ENCODE data around the gene CHMP5.
"Not testable (repeated sequence)": the region's sequence is repeated elsewhere in the genome, so short reads cannot be mapped to it uniquely, and the experiment has no call there.

Gene CHMP5

GRCh38 chr9:33285502-33285901, 20.7 kb downstream of the CHMP5 start:
- DNase-seq: no peak

GRCh38 chr9:33287087-33287490, 22.2 kb downstream of the CHMP5 start:
- peak; percentile 7 for DNase-seq

- DNase-seq: no peak
Observed at GRCh38 chr9:33288235-33288634, 23.4 kb downstream of the CHMP5 start.

- DNase-seq: no peak
Observed at GRCh38 chr9:33288828-33289483, 24.1 kb downstream of the CHMP5 start.

GRCh38 chr9:33289496-33289895, 24.6 kb downstream of the CHMP5 start:
- no peak for DNase-seq

GRCh38 chr9:33289936-33290246, 25.0 kb downstream of the CHMP5 start:
- DNase-seq: no peak

GRCh38 chr9:33290247-33291030, 25.6 kb downstream of the CHMP5 start, which contains the start of gene NFX1:
TSS of gene NFX1 (plus strand) at chr9:33290516. CDS start at chr9:33290573, 57 bp downstream.
- peak; percentile 90 for DNase-seq

- no peak for DNase-seq
Observed at GRCh38 chr9:33291031-33291397, 26.2 kb downstream of the CHMP5 start.

GRCh38 chr9:33291901-33292300, 27.1 kb downstream of the CHMP5 start:
- no peak for DNase-seq

GRCh38 chr9:33293782-33294181, 28.9 kb downstream of the CHMP5 start:
- DNase-seq: no peak

- no peak for DNase-seq
Observed at GRCh38 chr9:33294670-33295432, 30.0 kb downstream of the CHMP5 start.

- DNase-seq: no peak
Observed at GRCh38 chr9:33295571-33295970, 30.7 kb downstream of the CHMP5 start.

- DNase-seq: no peak
Observed at GRCh38 chr9:33297432-33297831, 32.6 kb downstream of the CHMP5 start.

- no peak for DNase-seq
Observed at GRCh38 chr9:33300546-33300945, 35.7 kb downstream of the CHMP5 start.

GRCh38 chr9:33304362-33304761, 39.5 kb downstream of the CHMP5 start:
- no peak for DNase-seq

GRCh38 chr9:33306037-33306436, 41.2 kb downstream of the CHMP5 start:
- no peak for DNase-seq

GRCh38 chr9:33307067-33307466, 42.2 kb downstream of the CHMP5 start:
- DNase-seq: no peak

- no peak for DNase-seq
Observed at GRCh38 chr9:33309903-33310302, 45.1 kb downstream of the CHMP5 start.

- DNase-seq: no peak
Observed at GRCh38 chr9:33310748-33311147, 45.9 kb downstream of the CHMP5 start.

GRCh38 chr9:33311953-33312352, 47.1 kb downstream of the CHMP5 start:
- no peak for DNase-seq

- DNase-seq: no peak
Observed at GRCh38 chr9:33315371-33315770, 50.5 kb downstream of the CHMP5 start.

GRCh38 chr9:33317136-33317535, 52.3 kb downstream of the CHMP5 start:
- not testable (repeated sequence) for DNase-seq

- no peak for DNase-seq
Observed at GRCh38 chr9:33318225-33318624, 53.4 kb downstream of the CHMP5 start.

GRCh38 chr9:33318781-33319180, 53.9 kb downstream of the CHMP5 start:
- no peak for DNase-seq
